Measurements from ENCODE around the gene TAF11. TPM values are rescaled to one million over a fixed set of nuclear protein-coding genes. Genes with fewer than 3 reads are reported as not detected.
"Not testable (repeated sequence)": the region's sequence is repeated elsewhere in the genome, so short reads cannot be mapped to it uniquely, and the experiment has no call there.

The TAF11 gene
- total RNA-seq (2014; rRNA removed; shearing (Covaris generic)) (30.1 and 30.3 TPM in 2 replicates), total RNA-seq (2022) (39.2 and 41.5 TPM in 2 replicates), Bru-seq, nascent RNA (percentile 85 among the genes with signal in this experiment), BruChase-seq, experiment 1, labeled RNA remaining after a 6-hour chase (percentile 89 among the genes with signal in this experiment), BruChase-seq, experiment 2, labeled RNA remaining after a 2-hour chase (percentile 92 among the genes with signal in this experiment)
- long read RNA-seq, transcript TAF11-201 (5 exons, 1,580 nt): major isoform, 58 of 70 reads
- long read RNA-seq, partial matches to known transcripts: 8 of 70 reads
- long read RNA-seq, other reads (novel, unspliced or antisense): 4 of 70 reads

GRCh38 chr6:34887753-34888513, at the start of gene TAF11:
TAF11 (minus strand) TSS chr6:34888042; CDS start chr6:34887957, 85 bp downstream.
- Histone ChIP-seq H3K4me2 (ENCODE audit: low read length) (peak within 1 kb of the TSS; percentile 81), H3K4me3 (ENCODE audit: low read depth, low read length, poor library complexity, severe bottlenecking) (peak within 1 kb of the TSS; percentile 97), H2AFZ (ENCODE audit: low read length) (peak within 1 kb of the TSS; percentile 92), H3K36me3 (ENCODE audit: insufficient read depth, low read length) (peaks cover 17% of the 10 kb centered on the region), H4K20me1 (ENCODE audit: insufficient read depth, low read length) (no peaks in the 10 kb centered on the region; the same call in 1 of the 2 replicates), H3K4me1 (ENCODE audit: insufficient read depth, low read length, poor library complexity, severe bottlenecking) (peaks cover 23% of the 10 kb centered on the region), H3K79me2 (ENCODE audit: insufficient read depth, low read depth, low read length) (peaks cover 34% of the 10 kb centered on the region), H3K9me2 (ENCODE audit: insufficient read depth, low read length) (no peaks in the 10 kb centered on the region), H3K9me3 (ENCODE audit: low read length) (no peaks in the 10 kb centered on the region), H3K27ac (ENCODE audit: low read depth, low read length, poor library complexity, severe bottlenecking) (peak within 1 kb of the TSS; percentile 47)
- CTCF ChIA-PET (ENCODE audit: unreplicated experiment): no interaction called here
- peak; percentile 94 for DNase-seq (ENCODE audit: low spot score)
- POLR2A ChIA-PET: interaction anchor here (0.6 to 1.5 kb wide), 11 partner anchors 9 to 289 kb away, joined by 3 to 7 read pairs (median 3); partner anchors contain the start of gene BLTP3A
- intact Hi-C loops (cut with micrococcal nuclease; ENCODE audit: unreplicated experiment): loop anchor here (5.0 to 10.0 kb wide), 2 partner anchors 131 to 213 kb away; partner anchors contain the start of gene SNRPC
- TSS peak; percentile 96 for BruUV-seq (replicated peaks)
- TF ChIP-seq EZH2phosphoT487 (IDR thresholded peaks at IDR 0.05; ENCODE audit: borderline replicate concordance, low read depth, low read length) (no peak), CTCF (conservative IDR thresholded peaks at IDR 0.05; ENCODE audit: low read length) (no peak)

GRCh38 chr6:34934516-34934915, 46.7 kb upstream of the TAF11 start:
- no peak for DNase-seq (ENCODE audit: low spot score)
- BruUV-seq (replicated peaks): no TSS peak
- H3K9me3 ChIP-seq (ENCODE audit: low read length): no peaks in the 10 kb centered on the region
- H3K27ac ChIP-seq (ENCODE audit: low read depth, low read length, poor library complexity, severe bottlenecking): no peak overlapping the region
- no peak overlapping the region for H3K4me2 ChIP-seq (ENCODE audit: low read length)
- no peak for TF ChIP-seq CTCF (conservative IDR thresholded peaks at IDR 0.05; ENCODE audit: low read length)
- intact Hi-C loops (cut with micrococcal nuclease; ENCODE audit: unreplicated experiment): no loop called here
- ChIA-PET POLR2A (no interaction called here), CTCF (ENCODE audit: unreplicated experiment) (no interaction called here)
- H4K20me1 ChIP-seq (ENCODE audit: insufficient read depth, low read length): no peaks in the 10 kb centered on the region
- H2AFZ ChIP-seq (ENCODE audit: low read length): no peak overlapping the region
- H3K4me1 ChIP-seq (ENCODE audit: insufficient read depth, low read length, poor library complexity, severe bottlenecking): peaks cover 6% of the 10 kb centered on the region
- H3K36me3 ChIP-seq (ENCODE audit: insufficient read depth, low read length): no peaks in the 10 kb centered on the region
- H3K9me2 ChIP-seq (ENCODE audit: insufficient read depth, low read length): no peaks in the 10 kb centered on the region
- no peaks in the 10 kb centered on the region for H3K79me2 ChIP-seq (ENCODE audit: insufficient read depth, low read depth, low read length)
- no peak overlapping the region for H3K4me3 ChIP-seq (ENCODE audit: low read depth, low read length, poor library complexity, severe bottlenecking)

- POLR2A ChIA-PET; H2AFZ ChIP-seq (ENCODE audit: low read length); BruUV-seq (replicated peaks); H3K9me2 ChIP-seq (ENCODE audit: insufficient read depth, low read length); H3K27ac ChIP-seq (ENCODE audit: low read depth, low read length, poor library complexity, severe bottlenecking); H3K79me2 ChIP-seq (ENCODE audit: insufficient read depth, low read depth, low read length); intact Hi-C loops (cut with micrococcal nuclease; ENCODE audit: unreplicated experiment); H3K36me3 ChIP-seq (ENCODE audit: insufficient read depth, low read length); CTCF ChIA-PET (ENCODE audit: unreplicated experiment); DNase-seq (ENCODE audit: low spot score); H3K9me3 ChIP-seq (ENCODE audit: low read length); H3K4me1 ChIP-seq (ENCODE audit: insufficient read depth, low read length, poor library complexity, severe bottlenecking); H3K4me2 ChIP-seq (ENCODE audit: low read length); H4K20me1 ChIP-seq (ENCODE audit: insufficient read depth, low read length); H3K4me3 ChIP-seq (ENCODE audit: low read depth, low read length, poor library complexity, severe bottlenecking): not testable (repeated sequence)
These were observed 44.4 kb upstream of the TAF11 start for GRCh38 chr6:34932202-34932601.
